Measurements from ENCODE around the gene CCDC192. TPM values are rescaled to one million over a fixed set of nuclear protein-coding genes. Genes with fewer than 3 reads are reported as not detected.

Gene CCDC192
- total and polyA plus RNA-seq, 2 of the 4 experiments (the other 2 are of a cell fraction) = not detected

- BruUV-seq (replicated peaks) = no TSS peak
- no peak for ATAC-seq (ENCODE audit: low read depth)
These were observed 208.4 kb downstream of the CCDC192 start for GRCh38 chr5:127911619-127912018.

More at GRCh38 chr5:127911619-127912018, 208.4 kb downstream of the CCDC192 start:
- Histone ChIP-seq H3K4me3 (ENCODE audit: insufficient read depth, low read depth, low read length) (no peak overlapping the region), H3K56ac (ENCODE audit: extremely low read depth, insufficient read depth, low read length) (no peak overlapping the region), H2AK9ac (replicated peaks; ENCODE audit: low read depth, low read length, poor library complexity) (no peak overlapping the region), H3K27ac (ENCODE audit: insufficient read depth, low read length) (no peak overlapping the region), H3K4ac (ENCODE audit: low read depth, low read length) (no peak overlapping the region), H2BK120ac (ENCODE audit: low read depth, low read length) (no peak overlapping the region), H4K8ac (ENCODE audit: low read depth in 2 of 2, low read length in 2 of 2) (no peak overlapping the region), H3K36me3 (ENCODE audit: control insufficient read depth, insufficient read depth, low read length) (no peaks in the 10 kb centered on the region), H3K18ac (ENCODE audit: low read depth, low read length) (no peak overlapping the region), H2BK20ac (ENCODE audit: low read depth, low read length) (no peak overlapping the region), H3K14ac (replicated peaks; ENCODE audit: low read depth, low read length) (no peak overlapping the region), H3K4me1 (ENCODE audit: control insufficient read depth, insufficient read depth, low read length) (no peaks in the 10 kb centered on the region), H4K20me1 (ENCODE audit: insufficient read depth, low read length) (no peaks in the 10 kb centered on the region), H2AFZ (replicated peaks; ENCODE audit: low read length, poor library complexity) (no peak overlapping the region), H3K4me2 (ENCODE audit: low read depth, low read length) (no peak overlapping the region), H3K79me1 (ENCODE audit: low read depth in 1 of 2, low read length in 2 of 2) (no peaks in the 10 kb centered on the region), H3K27me3 (ENCODE audit: control insufficient read depth, insufficient read depth, low read length) (no peaks in the 10 kb centered on the region), H3K9me1 (ENCODE audit: insufficient read depth, low read length) (no peaks in the 10 kb centered on the region), H4K5ac (ENCODE audit: low read depth, low read length) (no peak overlapping the region), H2AK5ac (ENCODE audit: low read depth, low read length) (no peak overlapping the region), H2BK15ac (ENCODE audit: low read depth, low read length) (no peak overlapping the region), H3K23ac (ENCODE audit: low read depth, low read length) (no peak overlapping the region), H4K91ac (ENCODE audit: insufficient read depth, low read depth, low read length) (no peak overlapping the region), H2BK5ac (ENCODE audit: low read depth, low read length, poor library complexity, severe bottlenecking) (no peak overlapping the region), H3K9me3 (ENCODE audit: control insufficient read depth, insufficient read depth, low read length) (no peaks in the 10 kb centered on the region), H3K9ac (ENCODE audit: low read depth, low read length) (no peak overlapping the region)
- intact Hi-C loops (cut with micrococcal nuclease) (no loop called here), in situ Hi-C loops (cut with MboI; ENCODE audit: low sequenced_read_pairs) (no loop called here), dilution Hi-C loops (cut with HindIII; ENCODE audit: low sequenced_read_pairs, unreplicated experiment) (no loop called here)
- no peak for DNase-seq
- 100% methylated on average over 2 of the region's 2 CpGs; no CpG with 5 or more reads in 1 of the 2 experiments for WGBS, 2 experiments (ENCODE audit: extremely low coverage in 2 of 2, insufficient read length in 1 of 2)
- ChIA-PET POLR2A (ENCODE audit: unreplicated experiment) (no interaction called here), CTCF (interaction anchor here (1.0 kb wide), 2 partner anchors 97 to 174 kb away, joined by 4 to 5 read pairs; no protein-coding TSS in a partner anchor)
- TF ChIP-seq FOS (IDR thresholded peaks at IDR 0.05; ENCODE audit: low read depth, low read length) (no peak), RCOR1 (IDR thresholded peaks at IDR 0.05; ENCODE audit: insufficient replicate concordance, low read length) (no peak), BHLHE40 (IDR thresholded peaks at IDR 0.05; ENCODE audit: low read depth, low read length) (no peak)

Data from IMR-90 (cell line).